ENCODE measurements around the gene KDM4B. TPM values are rescaled to one million over a fixed set of nuclear protein-coding genes. Genes with fewer than 3 reads are reported as not detected.

KDM4B gene
- total and polyA plus RNA-seq, 9 of the 15 experiments (the other 6 are each of a cell fraction or from before 2014, with no cell fraction given) = 0.21 to 29.9 (median 7.3) TPM

- peak; percentile 16; the same call in 1 of the 2 replicates for TF ChIP-seq POLR2G (IDR thresholded peaks at IDR 0.05; ENCODE audit: low read depth, low read length)
- no peak for TF ChIP-seq ZNF511 (CRISPR knock-in tag; IDR thresholded peaks at IDR 0.05)
- no peak for TF ChIP-seq MBD2 (IDR thresholded peaks at IDR 0.05; ENCODE audit: borderline replicate concordance, low read depth)
- TF ChIP-seq PCBP1 (IDR thresholded peaks at IDR 0.05; ENCODE audit: low read depth, low read length, poor library complexity, severe bottlenecking) = no peak
- TF ChIP-seq RBM22 (IDR thresholded peaks at IDR 0.05; ENCODE audit: low read depth, low read length, poor library complexity, severe bottlenecking) = peak; percentile 11
Observed at GRCh38 chr19:5132698-5133651, 164.1 kb downstream of the KDM4B start (continued).

- Histone ChIP-seq H3K79me2 (ENCODE audit: control insufficient read depth, insufficient read depth, low read length) (no peaks in the 10 kb centered on the region), H3K9ac (ENCODE audit: insufficient read depth in 1 of 2, low read depth in 2 of 2, low read length in 2 of 2) (no peak overlapping the region), H3K27me3 (ENCODE audit: control insufficient read depth in 2 of 2, insufficient read depth in 2 of 2, low read length in 2 of 2) (no peaks in the 10 kb centered on the region), H3K36me3 (ENCODE audit: control insufficient read depth, insufficient read depth, low read length) (peaks cover 43% of the 10 kb centered on the region; the same call in 2 of the 3 replicates), H3K27ac (ENCODE audit: extremely low read depth, low read depth, low read length) (no peak overlapping the region), H3K4me3 (no peak overlapping the region), H2AFZ (ENCODE audit: low read depth, low read length) (no peak overlapping the region), H3K9me3 (replicated peaks; ENCODE audit: control insufficient read depth, insufficient read depth, low read depth, low read length) (no peaks in the 10 kb centered on the region), H3K4me1 (replicated peaks in 1 of 2; ENCODE audit: control insufficient read depth in 2 of 2, insufficient read depth in 2 of 2, low read length in 2 of 2) (peaks cover 3 to 64% of the 10 kb centered on the region in 2 experiments; a peak in 3 of 5 replicates), H3K4me2 (ENCODE audit: insufficient read depth, low read length) (no peak overlapping the region), H4K20me1 (replicated peaks; ENCODE audit: control insufficient read depth, insufficient read depth, low read length) (no peaks in the 10 kb centered on the region), H3K9me1 (ENCODE audit: control insufficient read depth, insufficient read depth, low read length) (no peaks in the 10 kb centered on the region)
- ATAC-seq (no peak), FAIRE-seq (no peak), DNase-seq (ENCODE audit: extremely low read depth in 1 of 4, low spot score in 3 of 4) (no peak)
- intact Hi-C loops (cut with micrococcal nuclease) = no loop called here
- no peak for TF ChIP-seq RBFOX2 (IDR thresholded peaks at IDR 0.05; ENCODE audit: low read depth, low read length)
- TF ChIP-seq SREBF2 (CRISPR knock-in tag; IDR thresholded peaks at IDR 0.05) = no peak
- TF ChIP-seq OTX1 (CRISPR knock-in tag; IDR thresholded peaks at IDR 0.05) = no peak
- no peak for TF ChIP-seq ETV6 (IDR thresholded peaks at IDR 0.05; ENCODE audit: borderline replicate concordance in 1 of 2, low read depth in 2 of 2, low read length in 1 of 2)
- no peak for TF ChIP-seq ETV6 (CRISPR knock-in tag; IDR thresholded peaks at IDR 0.05; ENCODE audit: borderline replicate concordance)
- no peak for TF ChIP-seq ZBTB49 (CRISPR knock-in tag; IDR thresholded peaks at IDR 0.05; ENCODE audit: borderline replicate concordance)
- TF ChIP-seq ZBTB33 (CRISPR knock-in tag; IDR thresholded peaks at IDR 0.05) = peak; percentile 45; the same call in 1 of the 2 replicates
- BruUV-seq (replicated peaks) = no TSS peak
- in situ Hi-C loops (cut with MboI) = no loop called here
- ChIA-PET CTCF (ENCODE audit: low intra/inter-chr PET ratio) (no interaction called here), POLR2A (interaction anchor here (0.7 kb wide), 1 partner anchor 8 kb away, joined by 3 read pairs; no protein-coding TSS in a partner anchor)
- 93% methylated on average over 10 of the region's 30 CpGs for WGBS (ENCODE audit: insufficient coverage, low coverage, missing lambda C conversion rate)
Observed at GRCh38 chr19:5133986-5134595, 165.2 kb downstream of the KDM4B start.
